ENCODE measurements around the gene TRPC4AP. TPM values are rescaled to one million over a fixed set of nuclear protein-coding genes. Genes with fewer than 3 reads are reported as not detected.

TRPC4AP gene
- total RNA-seq, 2 experiments from 2014 or later = 31.9 to 38.8 TPM

GRCh38 chr20:35062478-35062877 is 30.1 kb downstream of the TRPC4AP start:
- TF ChIP-seq CTCF (conservative IDR thresholded peaks at IDR 0.05; ENCODE audit: low read length) (no peak), EZH2phosphoT487 (IDR thresholded peaks at IDR 0.05; ENCODE audit: borderline replicate concordance, low read depth, low read length) (no peak)
- Histone ChIP-seq H3K9me2 (ENCODE audit: insufficient read depth, low read length) (no peaks in the 10 kb centered on the region), H3K4me1 (ENCODE audit: insufficient read depth, low read length, poor library complexity, severe bottlenecking) (no peaks in the 10 kb centered on the region), H3K4me3 (ENCODE audit: low read depth, low read length, poor library complexity, severe bottlenecking) (no peak overlapping the region), H3K9me3 (ENCODE audit: low read length) (no peaks in the 10 kb centered on the region), H3K27ac (ENCODE audit: low read depth, low read length, poor library complexity, severe bottlenecking) (no peak overlapping the region), H2AFZ (ENCODE audit: low read length) (no peak overlapping the region), H3K4me2 (ENCODE audit: low read length) (no peak overlapping the region), H3K79me2 (ENCODE audit: insufficient read depth, low read depth, low read length) (peaks cover 31% of the 10 kb centered on the region; the same call in 1 of the 2 replicates), H3K36me3 (ENCODE audit: insufficient read depth, low read length) (peaks cover 32% of the 10 kb centered on the region), H4K20me1 (ENCODE audit: insufficient read depth, low read length) (0 out of 2 replicates have a peak, but pooled peaks cover 6% of the 10 kb centered on the region)
- BruUV-seq (replicated peaks) = no TSS peak
- intact Hi-C loops (cut with micrococcal nuclease; ENCODE audit: unreplicated experiment) = no loop called here
- DNase-seq (ENCODE audit: low spot score) = no peak
- CTCF ChIA-PET (ENCODE audit: unreplicated experiment) = no interaction called here
- POLR2A ChIA-PET = no interaction called here

- no peak for TF ChIP-seq CTCF (conservative IDR thresholded peaks at IDR 0.05; ENCODE audit: low read length)
- TF ChIP-seq EZH2phosphoT487 (IDR thresholded peaks at IDR 0.05; ENCODE audit: borderline replicate concordance, low read depth, low read length) = no peak
- no peak for DNase-seq (ENCODE audit: low spot score)
- peaks cover 31% of the 10 kb centered on the region; the same call in 1 of the 2 replicates for H3K79me2 ChIP-seq (ENCODE audit: insufficient read depth, low read depth, low read length)
- H3K27ac ChIP-seq (ENCODE audit: low read depth, low read length, poor library complexity, severe bottlenecking) = no peak overlapping the region
- no peak overlapping the region for H2AFZ ChIP-seq (ENCODE audit: low read length)
- H3K9me3 ChIP-seq (ENCODE audit: low read length) = no peaks in the 10 kb centered on the region
- no peak overlapping the region for H3K4me2 ChIP-seq (ENCODE audit: low read length)
- no peak overlapping the region for H3K4me3 ChIP-seq (ENCODE audit: low read depth, low read length, poor library complexity, severe bottlenecking)
- ChIA-PET POLR2A (no interaction called here), CTCF (ENCODE audit: unreplicated experiment) (no interaction called here)
- H3K9me2 ChIP-seq (ENCODE audit: insufficient read depth, low read length) = no peaks in the 10 kb centered on the region
- BruUV-seq (replicated peaks) = no TSS peak
- 0 out of 2 replicates have a peak, but pooled peaks cover 6% of the 10 kb centered on the region for H4K20me1 ChIP-seq (ENCODE audit: insufficient read depth, low read length)
- H3K36me3 ChIP-seq (ENCODE audit: insufficient read depth, low read length) = peaks cover 17% of the 10 kb centered on the region
- H3K4me1 ChIP-seq (ENCODE audit: insufficient read depth, low read length, poor library complexity, severe bottlenecking) = no peaks in the 10 kb centered on the region
- intact Hi-C loops (cut with micrococcal nuclease; ENCODE audit: unreplicated experiment) = no loop called here
Observed at GRCh38 chr20:35060168-35060567, 32.4 kb downstream of the TRPC4AP start.

DNA sequence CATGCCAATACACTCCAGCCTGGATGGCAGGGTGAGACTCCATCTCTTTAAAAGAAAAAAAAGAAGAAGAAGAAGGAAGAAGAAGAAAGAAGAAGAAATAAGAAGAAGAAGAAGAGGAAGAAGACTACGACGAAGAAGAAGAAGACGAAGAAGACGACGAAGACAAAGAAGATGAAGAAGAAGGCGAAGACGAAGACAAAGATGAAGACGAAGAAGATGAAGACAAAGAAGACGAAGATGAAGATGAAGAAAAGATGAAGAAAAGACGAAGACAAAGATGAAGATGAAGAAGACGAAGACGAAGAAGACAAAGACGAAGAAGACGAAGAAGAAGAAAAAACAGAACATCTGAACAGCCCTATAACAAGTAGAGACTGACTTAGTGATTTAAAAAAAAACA is 33.0 kb downstream of the TRPC4AP start:
- H3K36me3 ChIP-seq (ENCODE audit: insufficient read depth, low read length) = peaks cover 22% of the 10 kb centered on the region
- CTCF ChIA-PET (ENCODE audit: unreplicated experiment) = interaction anchor here (0.5 kb wide), 1 partner anchor 501 kb away, joined by 3 read pairs; no protein-coding TSS in a partner anchor
- DNase-seq (ENCODE audit: low spot score) = no peak
- no peaks in the 10 kb centered on the region for H3K4me1 ChIP-seq (ENCODE audit: insufficient read depth, low read length, poor library complexity, severe bottlenecking)
- H2AFZ ChIP-seq (ENCODE audit: low read length) = no peak overlapping the region
- no peak overlapping the region for H3K27ac ChIP-seq (ENCODE audit: low read depth, low read length, poor library complexity, severe bottlenecking)
- 0 out of 2 replicates have a peak, but pooled peaks cover 6% of the 10 kb centered on the region for H4K20me1 ChIP-seq (ENCODE audit: insufficient read depth, low read length)
- TF ChIP-seq CTCF (conservative IDR thresholded peaks at IDR 0.05; ENCODE audit: low read length) (no peak), EZH2phosphoT487 (IDR thresholded peaks at IDR 0.05; ENCODE audit: borderline replicate concordance, low read depth, low read length) (no peak)
- no peaks in the 10 kb centered on the region for H3K9me3 ChIP-seq (ENCODE audit: low read length)
- H3K9me2 ChIP-seq (ENCODE audit: insufficient read depth, low read length) = no peaks in the 10 kb centered on the region
- H3K4me3 ChIP-seq (ENCODE audit: low read depth, low read length, poor library complexity, severe bottlenecking) = no peak overlapping the region
- BruUV-seq (replicated peaks) = no TSS peak
- peaks cover 27% of the 10 kb centered on the region; the same call in 1 of the 2 replicates for H3K79me2 ChIP-seq (ENCODE audit: insufficient read depth, low read depth, low read length)
- no peak overlapping the region for H3K4me2 ChIP-seq (ENCODE audit: low read length)
- intact Hi-C loops (cut with micrococcal nuclease; ENCODE audit: unreplicated experiment) = no loop called here
- POLR2A ChIA-PET = no interaction called here

All from OCI-LY7 (cell line).